GM12892 (cell line): Measurements from ENCODE around the gene FAM240A. TPM values are rescaled to one million over a fixed set of nuclear protein-coding genes. Genes with fewer than 3 reads are reported as not detected.
"Not testable (repeated sequence)": the region's sequence is repeated elsewhere in the genome, so short reads cannot be mapped to it uniquely, and the experiment has no call there.

Experiments used
- DNase-seq: peaks from one replicate; pipeline ENCODE4 v3.0.0; 2011; ENCODE audit not compliant: insufficient read length
- FAIRE-seq: peaks from 2 replicates; lab custom pipeline; 2011; peaks lifted over from hg19 to GRCh38; lab: Jason Lieb, UNC
- POLR2A ChIP-seq: IDR thresholded peaks from 2 replicates; pipeline ENCODE4 v1.6.1; 2011; ENCODE audit warnings: low read depth, low read length, control low read depth
- POLR2AphosphoS5 ChIP-seq: IDR thresholded peaks from 2 replicates; pipeline ENCODE4 v1.6.1; 2011; ENCODE audit warnings: low read depth, low read length, control low read depth
- TAF1 ChIP-seq: IDR thresholded peaks from 2 replicates; pipeline ENCODE4 v1.6.1; 2011; ENCODE audit warnings: low read depth, mild to moderate bottlenecking, control low read depth, low read length, borderline replicate concordance
- polyA plus RNA-seq: library from polyadenylated mRNA; unstranded; fragments of >200 nt; gene quantifications from one replicate; pipeline ENCODE4 v1.2.1, GENCODE V29; 2012; ENCODE audit warnings: missing spikeins, inconsistent platforms; ENCODE audit not compliant: missing spikeins

The FAM240A gene
- polyA plus RNA-seq, result not detected

- TF ChIP-seq POLR2AphosphoS5, result no peak
- TF ChIP-seq TAF1, result no peak
- no peak for TF ChIP-seq POLR2A
- no peak for DNase-seq
- no peak for FAIRE-seq
Measured at GRCh38 chr3:46612324-46612723, at the start of gene FAM240A. Gene FAM240A (plus strand): TSS chr3:46612525. CDS start chr3:46612684, 159 bp downstream.

- FAIRE-seq (no peak), DNase-seq (no peak)
- TF ChIP-seq TAF1 (no peak), POLR2A (no peak), POLR2AphosphoS5 (no peak)
Measured at GRCh38 chr3:46564190-46565021, 47.9 kb upstream of the FAM240A start.

GRCh38 chr3:46565077-46565476 is 47.2 kb upstream of the FAM240A start:
- no peak for FAIRE-seq
- DNase-seq, result no peak
- no peak for TF ChIP-seq POLR2AphosphoS5
- TF ChIP-seq POLR2A, result no peak
- TF ChIP-seq TAF1, result no peak

- FAIRE-seq, result no peak
- TF ChIP-seq POLR2AphosphoS5, result no peak
- no peak for TF ChIP-seq TAF1
- TF ChIP-seq POLR2A, result no peak
- DNase-seq, result no peak
Measured at GRCh38 chr3:46565607-46566039, 46.7 kb upstream of the FAM240A start.

- DNase-seq (no peak), FAIRE-seq (no peak)
- no peak for TF ChIP-seq POLR2A
Measured at GRCh38 chr3:46566040-46566641, 46.2 kb upstream of the FAM240A start, which contains the start of gene LRRC2. Gene LRRC2 (minus strand): TSS chr3:46566302. CDS start chr3:46551591, 14,711 bp downstream.

GRCh38 chr3:46571684-46572083 is 40.6 kb upstream of the FAM240A start:
- DNase-seq (no peak), FAIRE-seq (no peak)
- TF ChIP-seq POLR2AphosphoS5 (no peak), POLR2A (no peak), TAF1 (no peak)

- TF ChIP-seq POLR2AphosphoS5 (no peak), POLR2A (no peak), TAF1 (no peak)
- no peak for FAIRE-seq
- no peak for DNase-seq
Measured at GRCh38 chr3:46573701-46574100, 38.6 kb upstream of the FAM240A start.

GRCh38 chr3:46574243-46574646 is 38.1 kb upstream of the FAM240A start:
- no peak for FAIRE-seq
- TF ChIP-seq POLR2AphosphoS5 (no peak), POLR2A (no peak), TAF1 (no peak)
- no peak for DNase-seq

- DNase-seq, result no peak
- no peak for FAIRE-seq
- TF ChIP-seq TAF1 (no peak), POLR2AphosphoS5 (no peak), POLR2A (no peak)
Measured at GRCh38 chr3:46574881-46575576, 37.3 kb upstream of the FAM240A start.

- no peak for DNase-seq
- no peak for FAIRE-seq
Measured at GRCh38 chr3:46575577-46576222, 36.6 kb upstream of the FAM240A start.

GRCh38 chr3:46576386-46576785 is 35.9 kb upstream of the FAM240A start:
- no peak for DNase-seq
- no peak for FAIRE-seq
- TF ChIP-seq POLR2AphosphoS5, result no peak
- TF ChIP-seq TAF1, result no peak
- TF ChIP-seq POLR2A, result no peak

More at GRCh38 chr3:46575577-46576222, 36.6 kb upstream of the FAM240A start:
- TF ChIP-seq POLR2A (no peak), POLR2AphosphoS5 (no peak), TAF1 (no peak)

GRCh38 chr3:46576879-46577278 is 35.4 kb upstream of the FAM240A start:
- TF ChIP-seq POLR2A (no peak), TAF1 (no peak), POLR2AphosphoS5 (no peak)
- FAIRE-seq, result no peak
- no peak for DNase-seq

GRCh38 chr3:46577580-46578249 is 34.6 kb upstream of the FAM240A start:
- DNase-seq, FAIRE-seq: not testable (repeated sequence)
